Measurements from ENCODE around the gene MAP3K3.
A peak's percentile ranks its signal among the peaks of the same experiment; 100 is the strongest.
"Not testable (repeated sequence)": the region's sequence is repeated elsewhere in the genome, so short reads cannot be mapped to it uniquely, and the experiment has no call there.

MAP3K3 gene

DNA sequence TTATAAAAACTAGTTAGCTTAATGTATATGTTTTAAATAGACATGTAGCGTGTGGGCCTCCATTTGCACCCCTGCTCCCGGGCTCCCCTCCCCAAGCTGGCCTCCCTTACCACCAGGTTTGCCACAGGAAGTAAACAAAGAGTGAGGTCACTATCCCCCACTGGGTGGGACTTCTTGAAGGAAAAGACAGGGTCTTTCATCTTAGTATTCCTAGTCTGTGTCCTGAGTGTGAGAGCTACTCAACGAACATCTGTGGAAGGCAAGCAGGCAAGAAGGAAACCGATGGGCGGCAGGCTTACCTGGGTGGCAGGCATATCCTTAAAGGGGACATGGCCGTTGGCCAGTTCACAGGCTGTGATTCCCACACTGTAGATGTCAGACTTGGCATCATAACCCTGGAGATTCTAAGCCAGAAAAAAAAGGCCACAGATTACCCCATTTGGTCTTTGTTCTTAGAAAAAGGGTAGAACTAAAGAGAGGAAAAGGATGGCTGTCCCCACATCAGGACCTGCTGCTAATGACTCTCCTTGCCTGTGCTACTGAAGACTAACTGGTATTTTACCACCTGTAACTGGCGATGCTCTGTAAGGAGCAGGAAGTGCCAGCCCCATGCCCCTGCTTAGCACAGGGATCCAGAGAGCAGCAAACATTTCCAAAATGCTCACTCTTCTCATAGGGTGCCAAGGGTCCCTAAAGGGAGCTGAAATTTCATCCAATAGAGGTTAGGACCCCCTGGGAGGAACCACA lies 84.3 kb downstream of the MAP3K3 start:
- no peak for DNase-seq (ENCODE audit: low spot score)

DNA sequence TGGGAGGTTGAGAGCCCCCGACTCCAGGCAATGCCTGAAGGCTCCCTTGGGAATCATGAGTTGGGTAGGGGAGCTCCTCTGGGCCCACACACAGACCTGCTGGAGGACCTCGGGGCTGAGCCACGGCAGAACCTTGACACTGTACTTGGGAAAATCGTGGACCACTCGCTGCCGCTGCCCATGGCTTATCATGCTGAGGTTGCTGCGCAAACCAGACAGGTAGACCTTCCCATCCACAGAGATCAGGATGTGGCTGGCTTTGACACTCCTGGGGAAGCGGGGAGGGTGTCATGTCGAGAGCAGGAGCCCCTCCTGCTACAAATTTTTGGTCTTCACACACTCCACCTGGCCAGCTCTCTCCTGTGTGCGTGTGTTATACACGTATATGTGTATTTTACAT lies 84.9 kb downstream of the MAP3K3 start:
- DNase-seq (ENCODE audit: low spot score) = no peak

DNA sequence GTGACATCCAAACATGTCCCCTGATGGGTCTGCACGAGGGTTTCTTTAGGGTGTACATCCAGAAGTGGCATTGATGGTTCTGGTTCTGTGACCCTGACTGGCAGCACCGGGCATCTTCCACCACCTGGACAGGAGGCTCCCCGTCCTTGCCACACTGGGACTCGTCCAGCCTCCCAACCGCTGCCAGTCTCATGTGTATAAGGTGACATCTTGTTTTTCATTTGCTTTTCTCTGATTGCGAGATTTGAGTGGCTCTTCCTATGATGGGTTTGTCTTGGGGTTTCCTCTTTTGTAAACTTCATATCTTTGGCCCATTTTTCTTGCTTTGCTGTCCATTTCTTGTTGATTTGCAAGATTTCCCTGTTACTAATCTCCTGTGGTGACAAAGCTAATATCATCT lies 86.9 kb downstream of the MAP3K3 start:
- no peak for DNase-seq (ENCODE audit: low spot score)

GRCh38 chr17:63714550-63715277 lies 92.5 kb downstream of the MAP3K3 start:
- no peak for DNase-seq (ENCODE audit: low spot score)

GRCh38 chr17:63716426-63716825 lies 94.2 kb downstream of the MAP3K3 start:
- DNase-seq (ENCODE audit: low spot score) = no peak

- no peak for DNase-seq (ENCODE audit: low spot score)
These were observed 96.8 kb downstream of the MAP3K3 start for GRCh38 chr17:63718988-63719387.

GRCh38 chr17:63720194-63720593 lies 98.0 kb downstream of the MAP3K3 start:
- not testable (repeated sequence) for DNase-seq (ENCODE audit: low spot score)

DNA sequence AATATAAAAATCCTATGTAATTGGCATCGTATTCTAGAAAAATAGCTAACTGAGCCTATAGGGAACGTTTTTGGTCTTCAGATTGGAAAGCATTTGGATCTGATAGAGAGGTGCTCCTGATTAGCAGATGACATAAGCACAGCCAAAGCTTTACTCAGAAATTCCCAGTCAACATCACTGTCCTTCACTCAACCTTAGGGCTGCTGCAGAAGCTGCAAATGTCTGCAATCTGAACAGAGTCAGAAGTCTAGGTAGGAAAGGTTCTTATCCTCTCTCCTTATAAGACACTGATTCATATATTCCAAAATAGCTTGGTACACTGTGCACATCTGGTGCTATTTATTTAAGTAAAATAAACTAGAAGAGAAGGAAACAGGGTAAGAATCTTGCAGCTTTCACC lies 100.2 kb downstream of the MAP3K3 start:
- DNase-seq (ENCODE audit: low spot score) = no peak

DNA sequence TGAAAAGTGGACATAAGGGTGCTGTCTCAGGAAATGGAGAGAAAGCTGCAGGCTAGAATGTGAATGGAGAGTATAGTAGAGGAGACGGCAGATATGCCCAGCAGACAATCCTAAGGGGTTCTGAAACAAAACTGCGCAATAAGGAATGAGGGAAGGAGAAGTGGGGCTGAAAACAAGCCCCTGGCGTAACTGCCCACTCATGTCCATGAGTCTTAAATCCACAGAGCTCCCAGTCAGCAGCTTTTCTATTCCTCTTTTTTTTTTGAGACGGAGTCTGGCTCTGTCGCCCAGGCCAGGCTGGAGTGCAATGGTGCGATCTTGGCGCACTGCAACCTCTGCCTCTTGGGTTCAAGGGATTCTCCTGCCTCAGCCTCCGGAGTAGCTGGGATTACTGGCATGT lies 113.5 kb downstream of the MAP3K3 start:
- no peak for DNase-seq (ENCODE audit: low spot score)

GRCh38 chr17:63740464-63741142 lies 118.4 kb downstream of the MAP3K3 start:
- DNase-seq (ENCODE audit: low spot score) = peak; percentile 57

GRCh38 chr17:63741143-63741407 lies 118.9 kb downstream of the MAP3K3 start:
- no peak for DNase-seq (ENCODE audit: low spot score)

DNA sequence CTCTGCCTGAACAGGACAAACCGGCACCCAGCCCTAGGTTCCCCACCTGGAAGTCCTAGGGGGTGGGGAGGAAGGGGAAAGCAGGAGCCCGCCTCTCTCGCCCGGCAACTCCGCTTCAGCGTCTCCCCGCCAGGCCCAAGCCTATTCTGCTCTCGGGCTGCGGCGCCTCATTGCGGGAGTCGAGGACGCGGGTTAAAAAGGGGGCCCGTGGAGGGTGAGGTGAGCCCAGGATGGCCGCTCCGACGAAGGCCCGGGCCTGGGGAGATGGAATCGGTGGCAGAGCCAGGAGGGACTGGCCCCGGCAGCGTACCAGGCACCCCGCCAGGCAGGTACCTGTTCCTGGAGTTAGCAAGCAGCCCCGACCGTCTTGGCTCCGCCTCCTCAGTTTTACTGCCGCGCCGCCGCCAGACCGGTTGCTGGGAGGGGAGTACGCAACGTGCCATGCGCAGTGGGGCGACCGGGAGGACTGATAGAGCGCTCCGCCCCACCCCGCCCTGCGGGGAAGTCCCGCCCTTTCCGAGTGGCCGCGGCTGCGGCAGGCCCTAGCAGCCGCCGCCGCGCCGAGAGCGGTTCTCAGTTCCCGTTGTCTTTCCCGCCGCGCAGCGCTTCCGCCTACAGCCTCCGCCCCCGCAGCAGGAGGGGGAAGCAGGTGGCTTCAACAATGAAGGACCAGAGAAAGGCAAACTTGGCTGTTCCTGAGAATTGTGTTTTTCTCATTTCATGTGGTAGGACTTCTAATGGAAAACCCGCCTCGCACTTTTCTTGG lies 119.4 kb downstream of the MAP3K3 start, which contains the start of gene STRADA:
Gene STRADA, minus strand, starts transcription at position 392 of the 766 bp plus-strand sequence. CDS start 13,430 bp downstream, outside the sequence.
- DNase-seq (ENCODE audit: low spot score) = peak; percentile 98

All from NAMALWA (cell line).